Measurements from ENCODE around the gene SNX8.
A peak's percentile ranks its signal among the peaks of the same experiment; 100 is the strongest.
"Not testable (repeated sequence)": the region's sequence is repeated elsewhere in the genome, so short reads cannot be mapped to it uniquely, and the experiment has no call there.

SNX8 gene, protein sequence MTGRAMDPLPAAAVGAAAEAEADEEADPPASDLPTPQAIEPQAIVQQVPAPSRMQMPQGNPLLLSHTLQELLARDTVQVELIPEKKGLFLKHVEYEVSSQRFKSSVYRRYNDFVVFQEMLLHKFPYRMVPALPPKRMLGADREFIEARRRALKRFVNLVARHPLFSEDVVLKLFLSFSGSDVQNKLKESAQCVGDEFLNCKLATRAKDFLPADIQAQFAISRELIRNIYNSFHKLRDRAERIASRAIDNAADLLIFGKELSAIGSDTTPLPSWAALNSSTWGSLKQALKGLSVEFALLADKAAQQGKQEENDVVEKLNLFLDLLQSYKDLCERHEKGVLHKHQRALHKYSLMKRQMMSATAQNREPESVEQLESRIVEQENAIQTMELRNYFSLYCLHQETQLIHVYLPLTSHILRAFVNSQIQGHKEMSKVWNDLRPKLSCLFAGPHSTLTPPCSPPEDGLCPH

GRCh38 chr7:2314209-2314955, at the start of gene SNX8:
Gene SNX8 (minus strand): TSS chr7:2314441. CDS start chr7:2314421, 20 bp downstream.
- peak; percentile 91 for DNase-seq

DNA sequence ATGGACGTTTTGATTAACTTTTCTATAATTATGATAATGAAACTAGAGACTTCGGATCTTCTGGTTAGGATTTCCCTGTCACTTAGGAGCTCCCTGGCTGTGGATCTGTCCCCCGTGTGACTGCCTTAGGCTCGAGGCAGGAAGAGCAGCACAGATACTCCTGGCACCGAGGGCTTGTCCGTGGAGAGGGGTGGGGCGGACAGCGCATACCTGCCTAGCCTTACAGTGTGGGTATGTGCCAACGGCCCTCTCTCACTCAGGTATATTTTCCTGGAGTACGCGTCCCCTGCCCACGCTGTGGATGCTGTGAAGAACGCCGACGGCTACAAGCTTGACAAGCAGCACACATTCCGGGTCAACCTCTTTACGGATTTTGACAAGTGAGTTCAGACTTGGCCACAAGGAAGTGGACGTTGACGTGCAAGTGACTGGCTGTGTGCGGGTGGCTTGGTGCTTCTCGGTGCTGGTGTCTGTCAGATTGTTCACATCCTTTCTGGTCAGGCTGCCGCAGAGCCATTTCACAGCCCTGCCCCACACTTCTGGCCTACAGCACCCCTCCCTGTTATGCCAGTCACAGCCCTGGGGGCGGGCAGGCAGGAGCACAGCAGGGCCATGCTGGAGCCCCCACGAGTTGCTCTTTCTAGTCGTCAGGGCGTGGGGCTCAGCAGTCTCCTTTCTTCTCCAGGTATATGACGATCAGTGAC, 48.3 kb upstream of the SNX8 start:
- DNase-seq, result no peak

DNA sequence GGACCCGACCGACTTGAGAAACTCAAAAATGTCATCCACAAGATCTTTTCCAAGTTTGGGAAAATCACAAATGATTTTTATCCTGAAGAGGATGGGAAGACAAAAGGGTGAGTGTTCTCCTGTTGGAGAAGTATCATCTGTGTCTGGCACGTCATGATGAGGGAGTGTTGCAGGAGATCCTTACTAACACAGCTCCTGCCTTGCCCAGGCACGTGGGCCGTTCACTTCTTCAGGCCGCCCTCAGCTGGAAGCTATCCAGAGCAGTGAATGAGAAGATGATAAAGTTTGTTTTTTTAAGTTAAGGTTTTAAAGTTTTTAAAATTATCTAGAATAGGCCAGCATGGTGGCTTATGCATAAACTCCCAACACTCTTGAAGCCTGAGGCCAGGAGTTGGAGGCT, 46.6 kb upstream of the SNX8 start:
- DNase-seq, result no peak

- DNase-seq, result no peak
Observed at GRCh38 chr7:2359610-2360009, 45.4 kb upstream of the SNX8 start.

DNA sequence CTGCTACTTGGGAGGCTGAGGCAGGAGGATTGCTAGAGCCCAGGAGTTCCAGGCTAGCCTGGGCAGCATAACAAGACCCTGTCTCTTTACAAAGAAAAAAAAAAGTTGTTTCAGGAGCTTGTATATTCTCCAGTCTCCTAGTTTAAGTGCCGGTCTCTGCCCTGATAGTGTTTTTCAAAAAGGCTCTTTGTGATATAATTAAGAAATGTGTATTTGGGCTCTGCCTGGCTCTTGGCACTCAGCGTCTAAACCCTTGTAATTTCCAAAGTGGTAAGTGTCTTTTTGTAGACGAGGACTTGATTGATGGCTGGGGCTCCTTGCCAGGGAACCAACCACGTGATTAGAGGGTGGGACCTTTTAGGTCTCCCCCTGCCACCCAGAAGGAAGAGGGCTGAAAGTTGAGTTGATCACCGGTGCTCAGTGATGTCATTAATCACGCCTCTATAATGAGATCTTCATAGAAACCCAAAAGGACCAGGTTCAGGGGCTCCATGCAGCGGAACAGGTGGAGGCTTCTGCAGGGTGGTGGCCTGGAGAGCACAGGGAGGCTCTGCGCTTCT, 44.8 kb upstream of the SNX8 start:
- DNase-seq, result peak; percentile 67

GRCh38 chr7:2357571-2357970, 43.3 kb upstream of the SNX8 start:
- DNase-seq, result no peak

- no peak for DNase-seq
Observed at GRCh38 chr7:2357165-2357564, 42.9 kb upstream of the SNX8 start.

DNA sequence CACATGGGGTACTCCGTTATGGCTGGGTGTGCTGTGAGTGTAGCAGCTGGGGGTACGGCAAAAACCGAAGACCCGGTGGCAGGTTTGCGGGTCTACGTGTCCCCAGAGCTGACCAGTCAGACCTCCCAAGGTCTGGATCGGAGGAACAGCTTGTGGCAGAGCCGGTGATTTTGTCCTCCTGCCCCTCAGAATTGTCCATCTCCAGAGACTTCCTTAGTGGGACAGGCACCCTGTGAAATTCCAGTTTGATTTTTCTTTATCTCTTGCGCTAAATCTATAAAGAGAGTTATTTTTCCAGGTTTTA, 41.4 kb upstream of the SNX8 start:
- no peak for DNase-seq

DNA sequence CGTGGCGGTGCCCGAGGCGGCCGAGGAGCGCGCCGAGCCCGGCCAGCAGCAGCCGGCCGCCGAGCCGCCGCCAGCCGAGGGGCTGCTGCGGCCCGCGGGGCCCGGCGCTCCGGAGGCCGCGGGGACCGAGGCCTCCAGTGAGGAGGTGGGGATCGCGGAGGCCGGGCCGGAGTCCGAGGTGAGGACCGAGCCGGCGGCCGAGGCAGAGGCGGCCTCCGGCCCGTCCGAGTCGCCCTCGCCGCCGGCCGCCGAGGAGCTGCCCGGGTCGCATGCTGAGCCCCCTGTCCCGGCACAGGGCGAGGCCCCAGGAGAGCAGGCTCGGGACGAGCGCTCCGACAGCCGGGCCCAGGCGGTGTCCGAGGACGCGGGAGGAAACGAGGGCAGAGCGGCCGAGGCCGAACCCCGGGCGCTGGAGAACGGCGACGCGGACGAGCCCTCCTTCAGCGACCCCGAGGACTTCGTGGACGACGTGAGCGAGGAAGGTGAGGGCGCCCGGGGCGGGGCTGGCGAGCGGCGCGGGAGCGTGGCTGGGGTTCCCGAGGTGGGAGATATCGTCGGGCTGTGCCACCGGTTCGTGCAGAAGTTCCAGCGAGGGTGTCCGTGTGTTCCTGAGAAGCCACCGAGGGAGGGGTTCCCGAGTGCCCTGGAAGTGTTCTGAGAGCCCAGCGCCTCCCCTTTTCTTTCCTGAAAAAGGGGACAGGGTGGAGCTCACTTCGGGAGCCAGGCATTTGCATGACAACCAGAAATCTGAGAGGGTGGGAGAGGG, 40.9 kb upstream of the SNX8 start:
- no peak for DNase-seq

- DNase-seq, result peak; percentile 92
Observed at GRCh38 chr7:2354186-2354938, 40.1 kb upstream of the SNX8 start, which contains the start of gene EIF3B. Gene EIF3B (plus strand): TSS chr7:2354827. CDS start chr7:2354922, 95 bp downstream.

- DNase-seq, result peak; percentile 88
Observed at GRCh38 chr7:2353936-2354185, 39.6 kb upstream of the SNX8 start.

- peak; percentile 24 for DNase-seq
Observed at GRCh38 chr7:2353113-2353935, 39.1 kb upstream of the SNX8 start.

DNA sequence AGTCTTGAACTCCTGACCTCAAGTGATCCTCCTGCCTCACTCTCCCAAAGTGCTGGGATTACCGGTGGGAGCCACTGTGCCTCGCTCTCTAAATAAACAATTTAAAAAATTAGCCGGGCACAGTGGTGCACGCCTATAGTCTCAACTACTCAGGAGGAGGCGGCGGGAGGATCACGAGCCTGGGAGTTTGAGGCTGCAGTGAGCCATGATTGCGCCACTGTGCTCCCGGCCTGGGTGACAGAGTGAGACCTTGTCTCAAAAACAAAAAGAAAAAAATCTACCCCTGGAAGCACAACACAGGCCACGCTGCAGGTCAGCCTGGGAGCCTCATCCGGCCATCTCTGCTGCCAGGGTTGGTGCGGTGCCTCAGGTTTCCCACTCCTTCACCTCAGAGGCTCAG, 36.6 kb upstream of the SNX8 start:
- DNase-seq, result no peak

- no peak for DNase-seq
Observed at GRCh38 chr7:2350055-2350454, 35.8 kb upstream of the SNX8 start.

DNA sequence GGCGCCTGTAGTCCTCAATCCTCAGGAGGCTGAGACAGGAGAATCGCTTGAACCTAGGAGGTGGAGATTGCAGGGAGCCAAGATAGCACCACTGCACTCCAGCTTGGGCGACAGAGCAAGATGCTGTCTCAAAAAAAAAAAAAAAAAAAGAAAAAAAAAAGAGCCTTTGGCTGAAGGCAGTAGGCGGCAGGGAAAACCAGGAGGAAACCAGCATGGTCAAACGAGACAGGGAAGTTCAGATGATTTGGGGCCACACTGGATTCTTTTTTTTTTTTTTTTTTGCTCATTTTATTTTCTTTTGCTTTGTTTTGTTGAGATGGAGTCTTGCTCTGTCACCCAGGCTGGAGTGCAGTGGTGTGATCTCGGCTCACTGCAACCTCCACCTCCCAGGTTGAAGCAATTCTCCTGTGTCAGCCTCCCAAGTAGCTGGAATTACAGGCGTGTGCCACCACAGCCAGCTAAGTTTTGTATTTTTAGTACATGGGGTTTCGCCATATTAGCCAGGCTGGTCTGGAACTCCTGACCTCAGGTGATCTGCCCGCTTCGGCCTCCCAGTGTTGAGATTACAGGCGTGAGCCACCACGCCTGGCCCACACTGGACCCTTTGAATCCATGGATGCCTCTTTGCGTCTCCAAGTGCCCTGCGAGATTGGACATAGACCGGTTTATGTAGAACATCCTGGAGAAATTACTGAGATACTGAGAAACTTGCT, 33.3 kb upstream of the SNX8 start:
- DNase-seq, result not testable (repeated sequence)

DNA sequence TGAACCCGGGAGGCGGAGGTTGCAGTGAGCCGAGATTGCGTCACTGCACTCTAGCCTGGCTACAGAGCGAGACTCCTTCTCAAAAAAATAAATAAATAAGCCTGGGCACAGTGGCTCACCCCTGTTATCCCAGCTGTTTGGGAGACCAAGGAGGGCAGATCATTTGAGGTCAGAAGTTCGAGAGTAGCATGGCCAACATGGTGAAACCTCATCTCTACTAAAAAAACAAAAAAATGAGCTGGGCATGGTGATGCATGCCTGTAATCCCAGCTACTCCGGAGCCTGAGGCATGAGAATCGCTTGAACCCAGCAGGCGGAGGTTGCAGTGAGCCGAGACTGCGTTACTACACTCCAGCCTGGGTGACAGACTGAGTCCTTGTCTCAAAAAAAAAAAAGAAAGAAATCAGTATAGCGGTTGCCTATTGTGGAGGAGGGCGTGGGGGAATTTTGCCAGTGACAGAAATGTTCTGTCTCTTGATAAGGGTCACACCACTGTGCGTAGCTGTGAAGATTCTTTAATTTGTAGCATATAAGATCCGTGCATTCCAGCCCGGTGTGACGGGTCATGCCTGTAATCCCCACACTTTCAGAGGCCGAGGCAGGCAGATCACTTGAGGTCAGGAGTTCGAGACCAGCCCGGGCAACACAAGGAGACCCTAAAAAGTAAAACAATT, 22.5 kb upstream of the SNX8 start:
- no peak for DNase-seq

DNA sequence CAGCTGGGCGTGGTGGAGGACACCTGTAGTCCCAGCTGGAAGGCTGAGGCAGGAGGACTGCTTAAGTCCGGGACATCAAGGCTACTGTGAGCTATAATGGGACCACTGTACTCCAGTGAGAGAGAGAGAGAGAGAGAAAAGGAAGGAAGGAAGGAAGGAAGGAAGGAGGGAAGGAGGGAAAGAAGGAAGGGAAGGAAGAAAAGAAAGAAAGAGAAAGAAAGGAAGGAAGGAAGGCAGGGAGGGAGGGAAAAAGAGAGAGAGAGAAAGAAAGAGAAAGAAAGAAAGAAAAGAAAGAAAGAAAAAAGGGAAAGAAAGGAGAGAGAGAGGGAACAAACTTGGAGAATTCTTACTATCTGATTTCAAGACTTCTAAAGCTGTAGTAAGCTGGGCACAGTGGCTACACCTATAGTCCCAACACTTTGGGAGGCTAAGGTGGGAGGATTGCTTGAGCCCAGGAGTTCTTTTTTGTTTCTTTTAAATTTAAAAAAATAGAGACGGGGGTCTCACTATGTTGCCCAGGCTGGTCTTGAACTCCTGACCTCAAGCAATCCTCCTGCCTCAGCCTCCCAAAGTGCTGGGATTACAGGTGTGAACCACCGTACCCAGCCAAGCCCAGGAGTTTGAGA, 18.5 kb upstream of the SNX8 start:
- not testable (repeated sequence) for DNase-seq

- DNase-seq, result no peak
Observed at GRCh38 chr7:2331707-2332106, 17.5 kb upstream of the SNX8 start.

- DNase-seq, result no peak
Observed at GRCh38 chr7:2330493-2330892, 16.3 kb upstream of the SNX8 start.
